ENCODE data around the gene LBX1.

LBX1 gene

GRCh38 chr10:101241840-101242707 lies 12.8 kb upstream of the LBX1 start:
- no peak for DNase-seq

DNA sequence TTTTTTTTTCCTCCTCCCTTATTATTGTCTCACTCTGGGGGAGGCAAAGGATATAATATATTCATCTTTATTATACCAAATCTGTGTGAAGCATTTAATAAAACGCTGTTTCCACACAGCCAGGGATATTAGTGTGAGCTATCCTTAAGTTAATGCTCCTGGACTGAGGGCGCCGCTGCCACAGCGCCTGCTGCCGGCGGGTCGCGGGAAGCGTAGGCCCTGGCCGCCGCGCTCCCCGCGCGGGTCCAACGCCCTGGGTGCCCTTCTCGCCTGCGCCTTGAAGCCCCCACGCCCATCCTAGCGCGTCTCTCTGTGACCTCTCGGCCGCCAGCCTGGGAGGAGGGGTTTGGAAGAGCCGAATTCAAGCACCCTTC lies 9.5 kb upstream of the LBX1 start:
- no peak for DNase-seq

- DNase-seq: no peak
These were observed 8.9 kb upstream of the LBX1 start for GRCh38 chr10:101237982-101238731.

- no peak for DNase-seq
These were observed 8.1 kb upstream of the LBX1 start for GRCh38 chr10:101237081-101237981.

- DNase-seq: no peak
These were observed 7.3 kb upstream of the LBX1 start for GRCh38 chr10:101236376-101237080.

- no peak for DNase-seq
These were observed 6.5 kb upstream of the LBX1 start for GRCh38 chr10:101235766-101236165.

GRCh38 chr10:101234333-101234732 lies 5.1 kb upstream of the LBX1 start:
- no peak for DNase-seq

- no peak for DNase-seq
These were observed 4.6 kb upstream of the LBX1 start for GRCh38 chr10:101233863-101234262.

DNA sequence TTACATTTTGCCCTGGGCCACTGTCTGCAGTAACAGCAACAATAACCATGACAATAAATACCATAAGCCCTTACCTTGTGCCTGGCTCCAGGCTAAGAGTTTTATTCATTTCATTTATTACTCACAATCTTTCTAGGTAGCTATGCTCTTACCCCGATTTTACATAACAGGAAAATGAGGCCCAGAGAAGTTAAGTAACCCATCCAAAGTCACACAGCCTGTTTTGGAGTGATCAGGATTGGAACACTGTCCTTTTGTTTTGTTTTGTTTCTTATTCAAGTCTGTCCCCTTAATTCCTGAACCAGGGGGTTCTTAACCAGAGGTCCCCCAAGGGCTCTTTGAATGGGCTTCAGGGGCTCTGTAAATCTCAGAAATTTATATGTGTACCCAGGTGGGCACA lies 4.2 kb upstream of the LBX1 start:
- DNase-seq: no peak

DNA sequence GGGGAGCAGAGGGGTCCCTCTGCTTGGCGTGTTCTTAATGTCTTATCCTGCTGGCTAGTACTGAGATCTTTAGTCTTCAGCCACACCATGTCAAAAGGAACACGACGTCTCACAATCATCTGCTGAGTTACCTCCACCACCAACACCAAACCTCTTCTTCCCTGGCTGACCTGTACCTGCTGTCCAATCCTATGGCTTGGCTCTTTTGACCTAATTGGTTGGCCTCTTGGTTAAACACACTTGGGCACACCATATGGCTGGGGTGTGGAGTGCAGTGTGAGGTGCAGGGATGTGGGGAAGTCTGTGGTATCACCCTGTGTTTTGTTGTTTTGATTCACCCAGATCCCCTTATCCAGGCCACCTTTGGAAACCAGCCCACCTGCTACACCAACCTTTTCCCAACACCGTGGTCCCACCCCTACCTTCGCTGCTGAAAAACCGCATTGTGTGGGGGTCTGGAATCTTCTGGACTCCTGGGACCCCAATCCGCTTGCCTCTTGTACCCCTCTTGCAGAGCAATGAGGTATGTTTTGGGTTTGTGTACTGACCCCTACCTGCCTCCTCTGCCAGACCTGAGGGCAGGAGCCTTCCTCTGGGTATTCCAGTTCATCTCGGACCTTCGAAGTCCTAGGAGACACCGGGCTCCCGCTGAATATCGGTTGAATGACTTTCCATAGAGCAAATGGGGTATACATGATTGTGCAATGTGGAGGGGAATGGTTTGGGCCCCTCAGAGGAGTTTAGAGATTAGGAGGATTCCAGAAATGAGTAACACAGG lies 2.8 kb upstream of the LBX1 start:
- no peak for DNase-seq

DNA sequence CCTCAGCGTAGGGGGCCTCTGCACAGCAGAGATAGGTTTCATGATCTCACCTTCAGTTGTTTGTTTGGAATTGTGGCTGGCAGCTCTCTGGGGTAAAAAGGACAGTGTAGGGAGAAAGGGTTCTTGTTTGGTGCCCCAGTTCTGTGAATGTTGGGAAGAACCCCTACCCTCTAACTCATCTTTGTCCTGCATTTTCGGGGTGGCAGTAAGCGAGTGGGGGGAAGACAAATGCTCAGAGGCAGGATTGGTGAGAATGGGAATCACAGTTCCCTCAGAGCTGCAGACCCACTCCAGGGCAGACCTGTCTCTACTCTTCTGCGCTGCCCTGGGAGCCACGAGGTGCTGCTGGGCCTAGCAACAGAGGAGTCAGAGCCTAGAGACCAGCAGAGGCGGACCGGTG lies 1.8 kb upstream of the LBX1 start:
- no peak for DNase-seq

DNA sequence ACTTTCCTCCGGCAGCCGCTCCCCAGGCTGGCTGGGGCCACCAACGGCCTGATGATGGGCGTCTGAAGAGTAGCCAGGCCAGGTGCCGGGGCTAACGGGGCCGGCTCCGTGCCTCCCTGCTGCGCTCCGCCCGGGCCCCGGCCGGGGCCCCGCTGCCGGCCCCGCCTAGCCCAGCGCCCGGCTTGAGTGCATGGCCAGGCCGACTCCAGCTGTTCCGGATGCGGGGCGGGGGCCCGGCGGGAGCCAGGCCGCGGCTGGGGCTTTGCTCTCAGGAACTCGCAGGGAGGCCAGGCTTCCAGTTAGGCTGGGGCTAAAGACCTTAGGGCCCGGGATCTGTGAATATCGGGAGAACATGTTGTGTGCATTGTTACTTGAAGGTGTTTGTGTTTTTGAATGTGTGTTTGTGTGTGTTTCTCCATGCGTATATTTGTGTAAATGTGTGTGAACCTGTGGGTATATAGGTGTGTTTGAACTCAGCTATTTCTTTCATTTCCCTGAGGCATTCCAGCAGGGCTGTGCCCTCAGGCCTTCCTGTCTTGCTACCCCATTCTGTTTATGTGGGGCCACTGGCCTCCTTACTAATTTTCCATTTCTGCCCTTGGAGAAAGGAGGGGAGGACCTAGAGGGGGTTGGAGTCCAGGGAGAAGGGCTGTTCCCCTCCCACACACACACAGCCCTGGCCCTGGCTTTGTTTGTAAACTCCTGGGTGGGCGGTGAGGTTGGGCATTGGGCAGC lies 1.1 kb upstream of the LBX1 start:
- no peak for DNase-seq

GRCh38 chr10:101228966-101229265 lies 347 bp downstream of the LBX1 start:
- no peak for DNase-seq

DNA sequence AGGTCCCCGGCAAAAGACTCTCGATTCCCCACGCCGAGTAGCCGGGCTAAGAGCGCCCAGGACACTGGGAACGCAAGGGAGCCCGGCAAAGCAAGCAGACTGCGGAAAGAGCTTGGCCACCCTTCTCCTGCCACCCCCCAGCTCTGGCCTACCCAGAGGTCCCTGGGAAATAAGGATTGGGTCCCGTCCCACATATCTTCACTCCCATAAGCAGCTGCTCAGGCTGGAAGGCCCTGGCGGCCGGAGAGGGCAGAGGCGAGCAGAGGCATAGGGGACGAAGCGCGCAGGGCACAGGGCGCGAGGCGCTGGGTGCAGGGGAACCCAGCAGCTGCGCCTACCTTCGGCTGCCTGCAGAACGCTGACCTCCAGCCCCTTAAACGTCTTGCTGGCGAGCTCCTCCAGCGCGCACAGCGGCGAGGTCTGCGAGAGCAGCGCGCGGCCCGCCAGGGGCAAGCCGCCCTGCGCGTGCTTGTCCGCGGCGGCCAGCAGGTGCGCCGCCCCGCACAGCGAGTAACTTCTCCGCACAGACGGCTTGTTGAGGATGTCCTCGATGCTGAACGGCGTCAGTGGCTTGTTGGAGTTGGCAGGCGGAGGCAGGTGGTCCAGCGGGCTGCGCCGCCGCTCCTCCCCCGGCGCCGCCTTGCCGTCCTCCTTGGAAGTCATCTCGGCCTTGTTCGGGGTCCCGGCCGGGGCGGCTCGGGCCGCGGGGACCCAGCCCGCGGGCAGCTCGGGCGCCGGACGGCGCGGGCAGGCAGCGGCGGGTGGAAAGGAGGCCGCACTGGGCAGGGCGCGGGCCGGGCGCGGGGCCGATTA lies 904 bp downstream of the LBX1 start:
- DNase-seq: no peak

- DNase-seq: no peak
These were observed 1.7 kb downstream of the LBX1 start for GRCh38 chr10:101227429-101228152.

DNA sequence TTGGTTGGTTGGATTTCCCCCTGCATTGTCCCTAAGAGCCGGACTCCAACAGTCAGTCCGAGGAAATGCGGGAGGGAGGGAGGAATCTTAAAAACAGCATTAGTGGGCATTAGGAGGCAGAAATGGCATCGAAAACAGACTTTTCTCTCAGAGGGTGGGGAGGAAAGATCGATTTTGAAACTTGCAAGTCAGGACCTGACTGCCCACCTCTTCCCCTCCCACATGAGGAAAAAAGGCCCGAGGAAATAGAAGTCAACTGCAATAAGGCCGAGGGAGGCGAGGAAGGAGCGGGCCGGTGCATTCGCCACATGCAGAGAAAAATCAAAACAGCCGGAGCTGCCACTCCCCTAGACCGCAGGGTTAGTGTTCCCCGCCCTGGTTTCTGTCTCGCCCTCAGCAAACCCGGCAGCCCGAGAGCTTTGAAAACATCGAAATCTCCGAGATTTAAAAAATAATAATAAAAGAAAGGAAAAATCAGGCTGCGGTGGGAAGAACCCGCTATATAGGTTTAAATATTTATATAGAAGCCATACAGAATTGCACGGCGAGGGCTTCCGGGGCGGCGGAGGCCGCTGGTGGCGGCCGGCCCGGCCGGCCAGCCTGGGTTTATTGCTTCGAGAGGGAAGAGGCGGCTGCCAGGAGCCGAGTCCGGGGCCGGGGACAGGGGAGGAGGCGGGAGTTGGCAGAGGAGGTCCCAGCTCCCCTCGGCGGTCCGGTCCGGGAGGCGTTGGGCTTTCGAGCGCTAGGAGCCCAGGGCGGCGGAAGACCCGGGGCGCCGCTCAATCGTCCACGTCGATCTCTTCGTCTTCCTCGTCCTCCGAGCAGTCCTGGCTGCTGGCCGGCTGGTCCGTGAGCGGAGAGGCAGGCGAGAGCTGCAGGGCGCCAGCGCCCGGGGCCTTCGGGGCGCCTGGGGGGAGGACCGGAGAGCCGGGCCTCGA lies 2.5 kb downstream of the LBX1 start:
- no peak for DNase-seq

DNA sequence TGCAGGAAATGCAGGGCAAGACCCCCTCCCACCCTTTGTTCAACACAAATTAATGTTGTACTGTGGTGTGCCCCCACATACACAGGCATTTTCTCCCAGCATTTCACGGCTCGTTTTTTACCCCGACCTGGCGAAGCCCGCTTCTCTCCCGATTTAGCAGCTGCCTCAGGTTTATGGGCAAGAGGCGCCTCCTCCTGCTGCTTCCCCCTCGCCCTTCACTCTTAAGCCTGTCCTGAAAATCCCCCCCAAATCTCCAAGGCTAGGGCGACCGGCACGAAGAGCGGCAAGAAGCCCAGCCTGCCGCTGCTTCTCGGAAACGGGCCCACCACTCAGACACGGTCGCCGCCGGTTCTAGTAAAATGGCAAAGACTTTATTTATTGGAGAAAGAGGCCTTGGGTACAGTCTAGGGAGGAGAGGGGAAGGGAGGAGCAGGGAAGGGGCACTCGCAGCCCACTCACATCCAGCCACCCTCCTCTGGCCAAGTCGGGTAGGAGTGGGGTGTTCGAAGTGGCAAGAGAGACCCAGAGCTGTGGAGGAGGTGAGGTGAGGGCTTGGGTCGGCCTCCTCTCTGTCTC lies 3.3 kb downstream of the LBX1 start:
- no peak for DNase-seq

All from hippocampal formation (tissue), 2 donors.